GM21529 (cell line): ENCODE data around the gene KLHL40.

ENCODE experiments used
- ATAC-seq: cut with Tn5 transposase; IDR thresholded peaks from one replicate; pipeline ENCODE4 v1.9.1; 2021; ENCODE audit not compliant: unreplicated experiment

KLHL40 gene

GRCh38 chr3:42702066-42702951, 17.0 kb downstream of the KLHL40 start, which contains the start of gene HHATL:
TSS of gene HHATL (minus strand) at chr3:42702798. CDS start at chr3:42700826, 1,972 bp downstream.
- ATAC-seq, result no peak

DNA sequence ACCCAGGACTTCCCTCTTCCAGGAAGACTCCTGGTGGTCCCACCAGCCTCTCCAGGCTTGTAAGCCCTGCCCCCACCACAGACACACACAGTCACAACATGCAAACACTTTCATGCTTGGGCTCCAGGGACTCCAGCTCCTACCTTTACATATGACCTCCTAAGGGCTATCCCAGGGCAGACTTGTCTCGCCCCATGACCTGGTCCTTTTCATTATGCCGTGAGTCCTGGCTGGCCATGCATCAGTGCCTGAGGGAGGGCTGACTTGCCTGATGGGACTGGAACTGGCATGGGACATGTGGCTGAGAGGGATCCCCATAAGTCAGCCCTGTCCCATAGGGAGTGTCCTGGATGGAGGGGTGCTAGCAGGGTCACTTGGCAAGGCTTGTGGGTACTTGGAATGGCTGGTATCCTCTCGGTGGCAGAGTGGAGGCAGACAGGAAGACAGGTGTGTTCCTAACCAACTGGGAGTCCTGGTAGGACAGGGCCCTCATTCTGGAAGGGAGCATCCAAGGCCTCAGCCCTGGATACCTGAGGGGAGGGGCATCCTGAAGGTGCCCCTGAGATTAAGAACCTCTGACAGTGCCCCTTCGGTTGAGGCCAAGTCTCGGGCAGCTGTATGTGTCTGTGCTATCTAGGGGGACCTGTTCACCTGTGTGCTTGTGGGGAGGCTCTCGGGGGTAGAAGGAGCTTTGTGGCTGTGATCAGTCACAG, 17.8 kb downstream of the KLHL40 start:
- ATAC-seq, result no peak

DNA sequence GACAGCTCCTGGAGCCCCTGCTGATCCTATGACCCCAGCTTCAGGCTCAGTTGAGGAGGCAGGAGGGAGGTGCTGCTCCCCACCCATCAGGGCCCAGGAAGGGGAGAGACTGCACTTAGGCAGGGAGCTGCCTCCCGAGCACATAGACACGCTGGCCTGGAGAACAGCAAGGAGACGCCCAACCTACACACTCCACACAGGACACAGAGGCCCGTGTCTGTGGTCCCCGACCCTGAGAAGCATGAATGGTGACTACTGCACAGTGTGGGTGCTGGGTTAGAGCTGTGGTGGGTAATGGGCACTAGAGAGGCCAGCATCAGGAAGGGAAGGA, 18.3 kb downstream of the KLHL40 start:
- no peak for ATAC-seq

DNA sequence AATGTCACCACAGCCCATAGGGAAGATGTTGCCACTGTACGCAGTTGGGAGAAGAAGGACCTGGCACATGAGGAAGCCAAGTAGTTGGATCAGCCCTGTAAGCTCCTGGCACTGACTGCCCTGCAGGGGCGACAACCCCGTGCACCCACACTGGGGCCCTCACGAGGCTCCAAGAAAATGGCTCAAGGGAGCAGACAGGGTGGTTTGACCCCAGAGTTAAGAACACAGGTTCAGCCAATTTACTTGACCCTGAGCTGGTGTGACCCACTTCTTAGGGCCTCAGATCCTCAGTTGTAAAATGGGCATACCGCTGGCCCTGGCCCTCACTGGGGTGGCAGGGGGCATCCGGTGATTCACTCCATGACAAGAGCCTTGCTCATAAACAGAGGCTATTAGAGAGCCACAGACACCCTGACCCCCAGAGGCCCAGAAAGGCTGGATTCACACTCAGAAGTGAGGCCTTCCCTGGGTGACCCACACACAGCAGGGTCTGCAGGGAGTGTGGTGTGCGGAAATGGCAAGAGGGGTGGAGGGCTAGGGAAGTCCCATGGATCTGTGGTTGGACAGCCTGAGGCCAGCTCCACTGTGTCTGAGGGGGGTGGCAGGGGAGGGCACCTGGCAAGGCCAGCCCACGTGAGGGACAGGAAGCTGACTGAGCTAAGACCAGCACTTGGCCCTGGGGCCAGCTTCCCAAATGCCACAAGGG, 19.0 kb downstream of the KLHL40 start:
- no peak for ATAC-seq

DNA sequence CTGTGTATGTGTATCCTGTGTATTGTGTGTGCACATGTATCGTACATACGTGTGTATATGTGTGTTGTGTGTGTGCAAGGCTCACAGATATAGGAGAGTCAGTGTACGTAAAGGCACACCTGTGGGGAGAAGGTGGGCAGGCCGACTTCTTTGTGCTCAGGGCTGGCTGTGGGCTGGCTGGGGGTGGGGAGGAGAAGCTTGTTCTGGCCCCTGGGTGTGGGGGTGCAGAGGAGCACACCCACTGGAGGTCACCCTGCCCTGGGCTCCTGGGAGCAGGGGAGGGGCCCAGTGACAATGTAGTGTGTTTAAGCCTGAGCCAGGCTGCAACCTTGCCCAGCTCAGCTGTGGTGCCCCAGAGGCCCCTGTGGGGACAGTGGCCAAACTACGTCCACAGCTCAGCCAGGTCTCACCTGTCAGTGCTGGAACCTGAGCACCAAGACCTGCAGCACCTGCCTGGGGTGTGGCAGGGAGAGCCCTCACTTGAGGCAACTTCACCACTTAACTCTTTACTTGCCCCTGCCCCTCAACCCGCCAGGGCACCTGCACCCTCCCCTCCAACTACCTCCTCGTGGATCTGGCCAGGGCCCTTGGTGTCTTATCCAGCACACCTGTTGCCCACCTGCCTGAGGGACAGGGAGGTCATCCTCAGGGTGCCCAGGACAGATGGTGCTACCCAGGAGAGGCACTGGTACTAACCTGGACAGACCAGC, 19.9 kb downstream of the KLHL40 start:
- ATAC-seq, result no peak

- no peak for ATAC-seq
Measured at GRCh38 chr3:42705962-42706585, 20.7 kb downstream of the KLHL40 start.

DNA sequence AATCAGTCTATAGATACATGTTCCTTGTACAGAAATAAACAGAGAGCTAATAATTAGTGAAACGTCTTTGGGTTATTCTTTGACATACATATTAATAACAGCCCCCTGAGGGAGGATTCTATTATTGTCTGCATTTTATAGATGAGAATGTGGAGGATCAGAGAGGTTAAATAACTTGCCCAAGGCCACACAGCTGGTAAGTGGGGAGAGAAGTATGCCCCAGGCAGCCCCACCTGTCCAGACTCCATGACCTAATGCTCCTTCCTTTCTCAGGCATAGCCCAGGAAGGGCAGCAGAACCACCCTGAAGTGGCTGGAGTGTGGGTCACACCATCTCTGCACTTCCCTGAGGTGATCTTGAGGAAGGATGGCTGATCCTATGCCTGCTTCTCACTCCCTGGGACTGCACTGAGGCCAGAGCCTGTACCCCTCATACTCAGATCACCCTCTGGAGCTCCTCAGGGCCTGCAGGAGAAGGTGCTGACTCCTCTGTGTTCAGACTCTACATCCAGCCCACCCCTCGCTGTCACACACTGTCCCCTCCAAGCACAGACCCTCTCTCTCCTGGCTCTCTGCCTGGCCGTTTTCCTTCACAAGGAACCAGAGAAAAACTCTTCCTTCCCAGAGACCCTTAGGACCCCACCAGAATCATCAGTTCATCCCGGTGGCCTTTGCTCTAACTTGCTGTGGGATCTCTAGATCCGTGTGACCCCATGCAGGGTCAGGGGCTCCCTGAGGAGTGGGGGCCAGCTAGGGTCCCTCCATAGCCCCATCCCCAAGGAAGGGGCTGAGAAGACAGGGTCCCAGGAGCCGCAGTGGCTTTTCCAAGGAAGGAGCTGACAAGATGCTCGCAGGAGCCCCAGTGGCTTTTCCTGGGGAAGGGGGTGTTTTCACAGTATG, 21.6 kb downstream of the KLHL40 start:
- no peak for ATAC-seq

DNA sequence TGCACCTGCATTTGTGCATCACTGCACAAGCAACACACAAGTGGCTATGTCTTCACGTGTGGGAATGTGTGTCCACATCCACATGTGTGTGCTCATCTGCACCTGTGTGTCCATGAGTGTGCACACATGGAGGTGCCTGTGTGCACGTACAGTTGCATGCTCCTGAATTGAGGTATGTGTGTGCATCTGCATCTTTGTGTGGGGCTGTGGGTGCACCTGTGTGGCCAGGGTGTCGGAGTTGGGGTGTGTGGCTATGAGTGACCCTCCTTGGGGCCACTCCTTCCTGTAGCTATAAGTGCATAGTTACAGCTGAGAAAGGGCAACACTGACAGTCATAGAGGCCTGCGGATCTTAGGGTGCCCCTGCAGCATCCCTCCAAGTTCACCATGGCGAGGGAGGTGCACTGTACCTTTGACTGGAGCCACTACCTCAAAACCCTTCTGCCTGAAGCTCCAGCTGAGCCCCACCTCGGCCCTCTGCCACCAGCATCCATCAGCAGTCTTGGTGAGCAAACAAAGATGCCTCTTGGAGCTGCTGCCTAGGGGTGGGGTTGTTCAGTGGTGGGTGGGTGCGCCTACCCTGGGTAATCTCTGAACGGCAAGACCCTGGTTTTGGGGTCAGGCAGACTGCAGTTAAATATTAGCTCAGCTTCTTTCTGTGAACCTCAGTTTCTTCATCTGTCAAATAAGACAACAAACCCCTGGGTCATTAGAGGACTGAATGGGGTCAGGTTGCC, 22.5 kb downstream of the KLHL40 start:
- no peak for ATAC-seq

GRCh38 chr3:42708611-42709151, 23.3 kb downstream of the KLHL40 start:
- ATAC-seq, result no peak

- ATAC-seq, result no peak
Measured at GRCh38 chr3:42709621-42710020, 24.3 kb downstream of the KLHL40 start.

DNA sequence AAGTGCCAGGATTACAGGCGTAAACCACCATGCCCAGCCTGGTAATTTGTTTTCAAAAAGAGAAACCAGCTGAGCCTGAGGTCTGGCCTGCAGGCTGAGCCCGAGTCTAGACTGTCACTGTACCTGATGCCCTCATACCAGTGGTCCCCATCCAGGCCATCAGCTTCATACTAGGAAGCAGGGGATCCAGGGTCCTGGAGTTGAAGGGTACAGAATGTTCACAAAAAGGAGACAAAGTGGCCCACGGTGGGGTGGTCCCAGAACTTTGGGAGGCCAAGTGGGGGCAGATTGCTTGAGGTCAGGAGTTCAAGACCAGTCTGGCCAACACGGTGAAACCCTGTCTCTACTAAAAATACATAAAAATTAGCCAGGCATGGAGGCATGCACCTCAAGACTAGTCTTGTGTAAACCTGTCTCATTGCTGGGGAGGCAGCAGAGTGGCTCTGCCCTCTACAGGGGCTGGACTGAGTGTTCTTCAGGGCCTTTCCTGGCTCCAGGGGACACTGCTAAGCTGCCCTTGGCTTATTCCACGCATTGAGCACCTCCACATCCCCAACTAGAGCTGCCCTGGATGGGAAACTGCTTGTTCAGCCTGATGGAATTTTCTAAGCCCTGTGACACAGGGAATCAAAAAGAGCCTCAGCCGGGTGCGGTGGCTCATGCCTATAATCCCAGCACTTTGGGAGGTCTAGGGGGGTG, 25.1 kb downstream of the KLHL40 start:
- ATAC-seq, result no peak

GRCh38 chr3:42711491-42712343, 26.4 kb downstream of the KLHL40 start:
- ATAC-seq, result no peak

GRCh38 chr3:42712344-42712648, 27.0 kb downstream of the KLHL40 start:
- ATAC-seq, result no peak

- ATAC-seq, result no peak
Measured at GRCh38 chr3:42712688-42713372, 27.5 kb downstream of the KLHL40 start.

- no peak for ATAC-seq
Measured at GRCh38 chr3:42713747-42714146, 28.4 kb downstream of the KLHL40 start.

- no peak for ATAC-seq
Measured at GRCh38 chr3:42714171-42714852, 29.0 kb downstream of the KLHL40 start.
